WERI-Rb-1 (cell line): ENCODE data around the gene NEK11.

ENCODE experiments used
- DNase-seq: peaks from one replicate; pipeline ENCODE4 v3.0.0-alpha.2; 2020
- H3K27ac ChIP-seq: fragments of 250-450 bp; sonication (Bioruptor Pico); 2 replicates; pipeline ENCODE4 v1.5.1; 2020; ENCODE audit warnings: mild to moderate bottlenecking, moderate library complexity
- H3K27me3 ChIP-seq: fragments of 250-450 bp; sonication (Bioruptor Pico); 2 replicates; pipeline ENCODE4 v1.5.1; 2021; ENCODE audit warnings: mild to moderate bottlenecking, low read depth, moderate library complexity; ENCODE audit not compliant: insufficient read depth, severe bottlenecking
- H3K36me3 ChIP-seq: fragments of 250-450 bp; sonication (Bioruptor Pico); 2 replicates; pipeline ENCODE4 v1.5.1; 2020; ENCODE audit warnings: mild to moderate bottlenecking, moderate library complexity
- H3K4me3 ChIP-seq: 2 replicates; pipeline ENCODE4 v1.5.1; 2011; ENCODE audit warnings: low read depth, mild to moderate bottlenecking, control low read depth, low read length
- H3K9me3 ChIP-seq: fragments of 250-450 bp; sonication (Bioruptor Pico); 2 replicates; pipeline ENCODE4 v1.5.1; 2021; ENCODE audit warnings: mild to moderate bottlenecking, moderate library complexity; ENCODE audit not compliant: severe bottlenecking
- TF ChIP-seq, protein P1 (sequence below): IDR thresholded peaks from 2 replicates; pipeline ENCODE4 v1.5.1; 2011; ENCODE audit warnings: low read depth, mild to moderate bottlenecking, control low read depth, inconsistent platforms, low read length

NEK11 gene

DNA sequence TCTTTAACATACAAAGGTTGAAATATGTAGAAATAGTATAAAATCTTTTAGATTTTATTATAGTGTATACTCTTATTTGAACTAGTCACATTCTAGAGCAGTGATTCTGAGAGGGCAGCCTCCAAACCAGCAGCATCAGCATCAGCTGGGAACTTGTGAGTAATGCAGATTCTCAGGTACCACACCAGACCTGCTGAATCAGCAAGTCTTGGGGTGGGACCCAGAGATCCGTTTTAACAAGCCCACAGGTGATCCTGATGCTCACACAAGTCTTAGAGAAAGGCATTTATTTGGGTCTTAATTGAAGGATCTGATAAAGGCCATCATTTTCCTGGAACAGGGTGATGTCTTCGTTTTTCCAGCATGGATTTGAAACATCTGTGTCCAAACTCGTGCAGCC is 195.9 kb downstream of the NEK11 start:
- no peak for DNase-seq
- no peak overlapping the region for H3K27ac ChIP-seq
- no peaks in the 10 kb centered on the region for H3K36me3 ChIP-seq
- H3K9me3 ChIP-seq = no peaks in the 10 kb centered on the region
- no peak overlapping the region for H3K4me3 ChIP-seq
- no peaks in the 10 kb centered on the region for H3K27me3 ChIP-seq
- TF ChIP-seq, protein P1, sequence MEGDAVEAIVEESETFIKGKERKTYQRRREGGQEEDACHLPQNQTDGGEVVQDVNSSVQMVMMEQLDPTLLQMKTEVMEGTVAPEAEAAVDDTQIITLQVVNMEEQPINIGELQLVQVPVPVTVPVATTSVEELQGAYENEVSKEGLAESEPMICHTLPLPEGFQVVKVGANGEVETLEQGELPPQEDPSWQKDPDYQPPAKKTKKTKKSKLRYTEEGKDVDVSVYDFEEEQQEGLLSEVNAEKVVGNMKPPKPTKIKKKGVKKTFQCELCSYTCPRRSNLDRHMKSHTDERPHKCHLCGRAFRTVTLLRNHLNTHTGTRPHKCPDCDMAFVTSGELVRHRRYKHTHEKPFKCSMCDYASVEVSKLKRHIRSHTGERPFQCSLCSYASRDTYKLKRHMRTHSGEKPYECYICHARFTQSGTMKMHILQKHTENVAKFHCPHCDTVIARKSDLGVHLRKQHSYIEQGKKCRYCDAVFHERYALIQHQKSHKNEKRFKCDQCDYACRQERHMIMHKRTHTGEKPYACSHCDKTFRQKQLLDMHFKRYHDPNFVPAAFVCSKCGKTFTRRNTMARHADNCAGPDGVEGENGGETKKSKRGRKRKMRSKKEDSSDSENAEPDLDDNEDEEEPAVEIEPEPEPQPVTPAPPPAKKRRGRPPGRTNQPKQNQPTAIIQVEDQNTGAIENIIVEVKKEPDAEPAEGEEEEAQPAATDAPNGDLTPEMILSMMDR = no peak

DNA sequence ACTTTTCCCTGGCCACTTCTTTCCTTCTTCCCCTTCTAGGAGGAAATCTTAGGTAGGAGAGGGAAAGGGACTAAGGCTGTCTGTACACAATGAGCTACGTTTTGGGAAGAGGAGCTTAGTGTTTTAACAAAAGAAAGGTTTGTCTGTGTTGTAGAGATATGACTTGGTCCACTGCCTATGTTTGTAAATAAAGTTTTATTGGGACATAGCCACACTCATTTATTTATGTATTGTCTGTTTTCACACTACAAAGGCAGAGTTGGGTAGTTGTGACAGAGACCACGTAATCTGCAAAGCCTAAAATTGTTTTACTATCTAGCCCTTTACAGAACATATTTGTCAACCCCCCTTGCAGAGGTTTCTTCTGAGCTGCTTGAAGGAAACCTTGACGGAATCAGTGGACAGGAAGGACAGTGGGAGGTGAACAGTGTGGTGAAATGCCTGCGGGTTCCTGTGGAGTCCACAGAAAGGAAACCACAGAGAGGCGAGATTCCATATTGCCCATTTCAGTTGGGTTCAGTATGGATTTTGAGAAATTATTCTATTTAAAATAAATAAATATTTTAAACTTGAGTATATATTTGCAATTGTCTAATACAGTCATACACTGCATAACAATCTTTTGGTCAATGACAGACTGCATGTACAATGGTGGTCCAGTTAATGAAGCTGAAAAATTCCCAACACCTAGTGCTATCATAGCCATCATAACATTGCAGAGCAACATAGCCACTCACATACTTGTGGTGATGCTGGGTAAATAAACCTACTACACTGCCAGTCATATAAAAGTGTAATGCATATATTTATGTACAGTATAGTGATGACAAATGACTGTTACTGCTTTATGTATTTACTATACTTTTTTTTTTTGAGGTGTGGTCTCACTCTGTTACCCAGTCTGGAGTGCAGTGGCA is 197.0 kb downstream of the NEK11 start:
- TF ChIP-seq, protein P1 = no peak
- Histone ChIP-seq H3K36me3 (no peaks in the 10 kb centered on the region), H3K27ac (no peak overlapping the region), H3K27me3 (no peaks in the 10 kb centered on the region), H3K4me3 (no peak overlapping the region), H3K9me3 (no peaks in the 10 kb centered on the region)
- no peak for DNase-seq

DNA sequence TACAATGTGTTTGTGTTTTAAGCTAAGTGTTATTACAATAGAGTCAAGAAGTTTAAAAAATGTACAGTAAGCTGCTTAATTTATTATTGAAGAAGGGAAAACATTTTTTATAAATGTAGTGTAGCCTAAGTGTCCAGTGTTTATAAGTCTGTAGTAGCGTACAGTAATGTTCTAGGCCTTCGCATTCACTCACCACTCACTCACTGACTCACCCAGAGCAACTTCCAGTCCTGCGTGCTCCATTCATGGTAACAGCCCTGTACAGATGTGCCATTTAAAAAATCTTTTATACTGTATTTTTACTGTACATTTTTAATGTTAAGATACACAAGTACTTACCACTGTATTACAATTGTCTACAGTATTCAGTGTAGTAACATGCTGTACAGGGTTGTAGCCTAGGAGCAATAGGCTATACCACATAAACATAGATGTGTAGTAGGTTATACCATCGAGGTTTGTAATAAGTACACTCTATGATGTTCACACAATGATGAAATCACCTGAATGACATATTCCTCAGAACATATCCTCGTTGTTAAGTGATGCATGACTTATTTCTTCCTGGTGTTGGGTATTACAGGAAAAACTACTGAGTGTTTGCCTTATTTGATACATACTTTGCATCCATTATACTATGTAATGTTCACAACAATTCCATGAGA is 198.3 kb downstream of the NEK11 start:
- no peaks in the 10 kb centered on the region for H3K36me3 ChIP-seq
- H3K27me3 ChIP-seq = no peaks in the 10 kb centered on the region
- H3K27ac ChIP-seq = no peak overlapping the region
- DNase-seq = no peak
- TF ChIP-seq, protein P1 = no peak
- H3K9me3 ChIP-seq = no peaks in the 10 kb centered on the region
- no peak overlapping the region for H3K4me3 ChIP-seq

GRCh38 chr3:131228522-131228921 is 201.8 kb downstream of the NEK11 start:
- H3K9me3 ChIP-seq = no peaks in the 10 kb centered on the region
- DNase-seq = no peak
- no peak overlapping the region for H3K27ac ChIP-seq
- TF ChIP-seq, protein P1 = no peak
- H3K27me3 ChIP-seq = no peaks in the 10 kb centered on the region
- H3K36me3 ChIP-seq = no peaks in the 10 kb centered on the region
- no peak overlapping the region for H3K4me3 ChIP-seq

DNA sequence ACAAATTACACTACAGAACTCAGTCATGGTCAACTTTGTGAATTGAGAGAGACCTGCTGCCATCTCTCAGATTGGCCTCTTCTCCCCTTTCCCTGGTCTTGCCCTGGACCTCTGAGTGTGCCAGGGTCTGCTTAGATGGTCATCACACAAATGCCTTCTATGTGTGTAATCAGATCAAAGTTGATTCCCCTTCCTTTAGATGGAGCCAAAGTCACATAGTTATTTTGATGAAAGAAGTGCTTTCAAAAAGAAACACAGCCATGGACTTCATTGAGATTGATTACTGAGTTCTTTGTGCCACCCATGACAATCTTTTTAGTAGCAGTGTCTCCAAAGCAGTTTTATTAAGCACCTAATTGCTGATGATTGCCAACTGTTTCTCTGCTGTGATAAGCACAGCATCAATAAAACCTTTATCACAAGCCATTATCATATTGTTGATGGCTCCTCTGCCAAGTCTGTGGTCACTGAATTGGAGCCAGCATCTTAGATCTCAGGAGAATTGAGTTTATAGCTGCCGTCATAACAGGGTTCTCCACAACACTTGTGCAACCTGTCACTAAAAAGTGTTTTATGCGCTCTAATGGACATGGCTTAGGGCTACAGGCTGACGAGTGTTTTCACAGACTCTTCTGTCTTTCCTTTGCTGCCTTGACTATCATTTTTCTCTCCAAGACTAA is 205.2 kb downstream of the NEK11 start:
- no peak overlapping the region for H3K27ac ChIP-seq
- H3K4me3 ChIP-seq = no peak overlapping the region
- TF ChIP-seq, protein P1 = no peak
- no peaks in the 10 kb centered on the region for H3K27me3 ChIP-seq
- H3K9me3 ChIP-seq = no peaks in the 10 kb centered on the region
- no peak for DNase-seq
- H3K36me3 ChIP-seq = no peaks in the 10 kb centered on the region
